NCI-H1092 (cell line): ENCODE measurements around the gene PAQR7.

ENCODE experiments used
- DNase-seq: peaks from one replicate; lab custom pipeline; 2025; lab: John Stamatoyannopoulos, UW

The PAQR7 gene

DNA sequence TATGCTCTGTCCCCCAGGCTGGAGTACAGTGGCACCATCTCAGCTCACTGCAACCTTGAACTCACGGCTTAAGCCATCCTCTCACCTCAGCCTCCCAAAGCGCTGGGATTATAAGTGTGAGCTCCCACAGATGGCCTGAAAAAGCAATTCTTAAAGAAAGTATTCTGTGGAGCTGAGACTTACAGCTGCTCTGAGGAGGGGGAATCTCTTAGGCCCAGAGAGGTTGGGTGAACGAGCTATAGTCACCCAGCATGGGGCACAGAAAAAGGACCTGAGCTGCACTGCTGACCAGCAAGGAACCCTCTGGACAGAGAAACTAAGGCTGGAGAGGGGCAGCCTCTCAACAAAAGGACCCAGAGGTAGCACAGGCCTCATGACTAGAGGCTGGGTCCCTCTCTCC is 1.3 kb downstream of the PAQR7 start:
- DNase-seq: no peak

DNA sequence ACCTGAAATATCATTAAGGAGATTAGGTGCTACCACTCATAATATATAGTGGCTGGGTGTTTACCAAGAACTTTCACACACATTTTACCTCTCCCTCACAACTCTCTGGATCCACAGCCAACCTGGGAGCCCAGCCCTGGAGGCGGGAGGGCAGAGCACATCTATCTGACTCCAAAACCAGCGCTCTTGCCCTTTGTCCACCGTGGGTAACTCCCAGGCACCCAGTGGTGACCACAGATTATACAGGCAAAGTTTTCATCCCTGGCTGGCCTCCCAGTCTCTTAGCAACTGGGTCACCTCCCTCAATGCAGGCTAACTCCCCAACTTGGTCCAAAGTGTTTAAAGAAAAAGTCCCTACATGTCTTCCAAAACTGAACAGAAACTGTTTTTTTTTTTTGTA is 2.4 kb downstream of the PAQR7 start:
- no peak for DNase-seq

GRCh38 chr1:25872713-25873112 is 2.8 kb downstream of the PAQR7 start:
- no peak for DNase-seq

DNA sequence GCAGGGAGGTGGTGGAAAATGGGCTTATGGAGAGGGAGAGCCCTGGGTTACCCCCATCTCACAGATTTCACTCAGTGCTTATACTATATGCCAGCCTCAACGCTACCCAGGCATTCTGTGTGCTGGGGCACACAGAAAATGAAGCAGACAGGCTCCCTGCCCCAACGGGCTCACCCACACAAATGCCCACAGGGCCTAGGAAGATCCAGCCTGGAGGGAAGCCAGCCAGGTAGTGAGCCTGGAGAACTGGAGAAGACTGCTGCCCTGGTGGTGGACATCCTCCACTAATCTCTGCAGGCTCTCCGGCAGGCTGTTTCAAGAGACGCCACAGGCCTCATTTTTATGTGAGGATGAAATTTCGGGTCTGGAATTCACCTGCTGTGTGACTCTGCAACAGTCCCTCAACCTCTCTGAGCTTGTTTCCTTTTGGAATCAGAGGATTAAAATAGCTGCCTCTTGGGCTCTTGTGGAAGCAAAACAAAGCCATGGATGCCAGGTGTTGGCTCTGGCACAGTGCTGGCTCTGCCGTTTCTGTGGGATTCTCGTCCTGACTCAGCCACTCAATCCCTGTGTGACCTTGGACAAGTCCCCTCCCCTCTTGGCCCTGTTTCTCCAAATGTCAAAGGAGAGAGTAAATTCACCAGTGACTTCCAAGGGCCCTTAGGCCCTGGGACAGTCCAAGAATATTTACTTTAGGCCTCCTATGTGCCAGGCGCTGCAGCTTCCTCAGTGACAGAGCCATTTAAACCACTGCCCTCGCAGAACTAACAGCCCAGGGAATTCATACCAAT is 3.6 kb downstream of the PAQR7 start:
- DNase-seq: no peak

- DNase-seq: no peak
These were observed 4.3 kb downstream of the PAQR7 start for GRCh38 chr1:25871086-25871703.

DNA sequence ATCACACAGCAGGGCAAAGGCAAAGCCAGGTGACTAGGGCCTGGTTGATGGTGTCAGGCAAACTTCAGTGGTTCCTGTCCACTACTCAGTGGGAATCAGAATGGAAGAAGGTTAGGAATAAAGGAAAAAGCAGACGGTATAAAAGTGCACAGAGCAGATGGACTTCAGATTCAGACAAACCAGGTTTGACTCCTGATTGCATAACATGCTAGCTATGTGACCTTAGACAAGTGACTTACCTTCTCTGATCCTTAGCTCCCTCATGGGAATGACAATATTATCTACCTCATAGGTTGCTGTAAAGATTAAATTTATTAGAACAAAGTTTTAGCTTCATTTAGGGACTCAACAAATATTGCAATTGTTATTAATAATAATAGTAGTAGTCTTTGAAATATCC is 4.9 kb downstream of the PAQR7 start:
- no peak for DNase-seq

- no peak for DNase-seq
These were observed 5.5 kb downstream of the PAQR7 start for GRCh38 chr1:25869909-25870606.

- DNase-seq: no peak
These were observed 8.1 kb downstream of the PAQR7 start for GRCh38 chr1:25867210-25867991.

DNA sequence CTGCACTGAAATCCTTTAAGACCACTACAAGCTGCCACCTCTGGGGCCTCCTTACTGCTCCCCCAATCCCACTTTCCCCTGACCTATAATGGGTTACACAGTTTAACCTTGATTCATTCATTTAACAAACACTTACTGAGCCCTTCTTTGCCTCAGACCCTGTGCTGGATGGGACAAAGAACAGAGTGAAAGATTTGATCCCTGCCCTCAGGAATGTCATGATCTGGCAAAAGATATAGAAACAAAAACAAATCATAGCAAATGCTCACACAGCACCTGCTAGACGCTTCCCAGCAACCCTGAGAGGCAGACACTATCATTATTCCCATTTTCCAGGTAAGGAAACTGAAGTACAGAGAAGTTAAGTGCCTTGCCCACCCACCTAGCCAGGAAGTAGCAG is 9.2 kb downstream of the PAQR7 start:
- DNase-seq: no peak

DNA sequence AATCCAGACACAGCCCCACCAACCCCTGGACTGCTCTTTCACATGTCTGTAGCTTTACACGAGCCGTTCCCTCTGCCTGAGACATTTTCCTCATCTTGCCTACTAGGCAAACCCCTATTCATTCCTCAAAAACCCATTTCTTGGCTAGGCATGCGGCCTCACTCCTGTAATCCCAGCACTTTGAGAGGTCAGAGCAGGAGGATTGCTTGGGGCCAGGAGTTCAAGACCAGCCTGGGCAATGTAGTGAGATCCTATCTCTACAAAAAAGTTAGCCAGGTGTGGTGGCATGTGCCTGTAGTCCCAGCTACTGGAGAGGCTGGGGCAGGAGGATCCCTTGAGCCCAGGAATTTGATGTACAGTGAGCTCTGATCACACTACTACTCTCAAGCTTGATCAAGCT is 11.1 kb downstream of the PAQR7 start:
- DNase-seq: no peak

- no peak for DNase-seq
These were observed 11.8 kb downstream of the PAQR7 start for GRCh38 chr1:25863486-25864262.

GRCh38 chr1:25862785-25863485 is 12.6 kb downstream of the PAQR7 start:
- DNase-seq: no peak

DNA sequence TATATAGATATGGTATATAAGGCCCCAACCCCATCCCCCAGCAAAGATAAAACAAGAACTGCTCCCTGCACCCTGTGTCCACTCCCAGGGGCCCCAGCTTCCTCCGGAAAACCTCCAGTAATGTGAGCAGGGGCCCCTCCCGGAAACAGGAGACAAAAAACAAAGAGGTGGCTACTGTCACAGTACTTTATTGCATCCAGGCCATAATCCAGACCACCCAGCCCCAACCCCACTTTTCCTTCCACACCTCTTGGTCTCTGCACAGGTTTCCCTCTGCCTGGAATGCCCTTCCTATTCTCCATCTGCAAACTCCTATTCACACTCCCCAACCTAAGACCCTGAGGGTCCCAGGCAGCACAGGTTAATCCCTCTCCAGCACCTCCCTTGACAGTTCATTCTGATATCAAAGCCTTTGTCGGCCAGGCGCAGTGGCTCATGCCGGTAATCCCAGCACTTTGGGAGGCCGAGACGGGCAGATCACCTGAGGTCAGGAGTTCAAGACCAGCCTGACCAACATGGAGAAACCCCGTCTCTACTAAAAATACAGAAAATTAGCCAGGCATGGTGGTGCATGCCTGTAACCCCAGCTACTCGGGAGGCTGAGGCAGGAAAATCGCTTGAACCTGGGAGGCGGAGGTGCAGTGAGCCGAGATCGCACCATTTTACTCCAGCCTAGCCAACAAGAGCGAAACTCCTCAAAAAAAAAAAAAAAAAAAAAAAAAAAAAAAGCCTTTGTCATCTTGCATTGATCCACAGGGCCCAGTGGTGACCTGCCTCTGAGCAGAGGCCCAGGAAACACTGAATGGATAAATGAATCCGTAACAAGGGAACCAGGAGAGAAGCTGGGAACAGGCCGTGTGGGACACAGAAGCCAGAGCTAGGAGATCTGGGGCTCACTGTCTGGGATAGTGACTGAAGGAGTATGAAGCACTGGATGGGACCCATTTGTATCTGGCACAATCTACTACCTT is 13.9 kb downstream of the PAQR7 start:
- DNase-seq: no peak

DNA sequence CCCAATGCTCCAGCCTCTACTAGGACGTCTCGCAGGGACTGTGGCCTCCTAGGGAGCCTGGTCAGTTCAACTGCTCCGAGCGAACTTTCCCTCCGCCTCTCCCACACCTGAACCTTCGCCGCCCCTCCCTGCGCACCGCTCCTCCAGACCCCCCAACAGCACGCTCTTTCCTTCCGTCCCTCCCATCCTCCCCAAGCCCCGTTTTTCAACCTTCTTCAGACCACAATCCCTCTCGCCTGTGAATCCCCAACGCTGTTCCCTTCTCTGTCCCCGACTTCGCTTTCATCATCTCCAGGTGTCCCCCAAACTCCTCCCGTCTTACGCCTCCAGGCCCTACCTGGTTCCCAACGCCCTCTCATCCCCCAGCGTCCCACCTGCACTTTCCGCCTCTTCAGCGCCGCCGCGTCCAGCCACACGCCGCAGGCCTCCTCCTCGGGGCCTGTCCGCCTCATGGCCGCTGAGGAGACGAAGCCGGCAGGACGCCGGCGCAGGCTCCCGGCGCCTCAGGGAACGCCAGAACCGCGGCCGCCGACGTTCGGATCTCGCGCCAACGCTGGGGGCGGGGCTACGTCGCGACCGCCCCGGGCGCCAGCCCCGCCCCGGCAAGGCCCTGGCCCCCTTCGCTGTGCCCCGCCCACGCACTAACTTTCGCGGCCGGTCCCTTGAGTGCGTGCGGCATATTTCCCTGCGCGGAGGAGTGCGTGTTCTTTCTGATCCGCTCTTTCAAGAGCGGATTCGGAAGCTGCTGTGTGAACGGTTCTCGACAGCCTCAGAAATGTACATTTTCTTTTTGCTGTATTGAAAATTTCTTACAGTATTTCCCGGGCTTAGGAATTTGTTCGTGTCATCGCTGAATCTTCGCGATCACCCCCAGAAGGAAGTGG is 16.4 kb downstream of the PAQR7 start, which contains the start of gene AUNIP:
Gene AUNIP (minus strand): TSS at position 552 of the 884 bp plus-strand sequence. CDS start 100 bp downstream, at position 452.
- peak; percentile 74 for DNase-seq

DNA sequence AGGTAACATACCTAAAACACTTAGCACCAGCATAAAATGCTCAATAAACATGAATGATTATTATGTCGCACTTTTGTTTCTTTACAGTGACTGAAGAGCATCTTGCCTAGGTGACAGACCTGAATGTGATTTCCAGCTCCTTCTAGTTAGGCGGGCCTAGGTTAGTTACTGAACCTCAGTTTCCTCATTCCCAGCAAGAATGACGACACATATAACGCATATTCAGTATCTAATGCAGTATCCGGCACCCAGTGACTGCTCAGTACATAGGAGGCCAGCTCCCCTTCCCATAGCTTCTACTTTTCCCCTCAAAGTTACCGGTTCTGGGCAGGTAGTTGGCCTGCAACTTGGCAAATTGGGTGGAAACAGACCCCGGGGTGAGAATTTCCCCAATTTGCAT is 17.0 kb downstream of the PAQR7 start:
- DNase-seq: no peak

- DNase-seq: no peak
These were observed 18.7 kb downstream of the PAQR7 start for GRCh38 chr1:25856856-25857255.

GRCh38 chr1:25854554-25854953 is 21.0 kb downstream of the PAQR7 start:
- DNase-seq: peak; percentile 89

- no peak for DNase-seq
These were observed 27.0 kb downstream of the PAQR7 start for GRCh38 chr1:25848531-25848930.

DNA sequence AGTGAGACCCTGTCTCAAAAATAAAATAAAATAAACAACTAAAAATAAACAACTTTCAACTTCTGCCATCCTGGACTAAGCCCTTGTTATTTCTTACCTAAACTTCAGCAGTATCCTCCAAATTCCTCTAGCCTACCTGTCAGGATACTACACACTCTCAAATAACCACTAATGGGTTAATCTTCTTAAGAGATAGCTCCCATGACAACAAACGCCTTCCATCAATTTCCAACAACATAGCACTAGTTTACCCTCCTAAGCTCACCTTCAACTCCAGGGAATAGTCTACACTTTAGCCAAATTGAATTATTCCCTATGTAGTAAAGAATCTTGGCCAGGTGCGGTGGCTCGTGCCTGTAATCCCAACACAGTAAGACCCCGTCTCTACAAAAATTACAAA is 27.6 kb downstream of the PAQR7 start:
- no peak for DNase-seq
